SK-MEL-5 (cell line): Measurements from ENCODE around the gene MXRA5. TPM values are rescaled to one million over a fixed set of nuclear protein-coding genes. Genes with fewer than 3 reads are reported as not detected.
"Not testable (repeated sequence)": the region's sequence is repeated elsewhere in the genome, so short reads cannot be mapped to it uniquely, and the experiment has no call there.

Experiments used
- DNase-seq: peaks from one replicate; pipeline ENCODE4 v3.0.0-alpha.2; 2016; ENCODE audit warnings: low read depth, low spot score
- in situ Hi-C: cut with HindIII; loops from 2 replicates; pipeline ENCODE4 v1.10.0; 2016; ENCODE audit warnings: low sequenced_read_pairs, high pct_unique_total_duplicates, low pct_unique_long_range_greater_than_20kb
- polyA plus RNA-seq, 2 experiments: library from polyadenylated mRNA; depleted of rRNA; stranded (reverse); fragments of >200 nt; gene quantifications; 2 replicates each; pipeline ENCODE4 v1.2.3, GENCODE V29; 2015
- total RNA-seq: library from RNA; depleted of rRNA; stranded (reverse); fragments of >200 nt; shearing (Covaris generic); gene quantifications from 2 replicates; pipeline ENCODE4 v1.2.3, GENCODE V29; 2014; rRNA removed

MXRA5 gene, protein sequence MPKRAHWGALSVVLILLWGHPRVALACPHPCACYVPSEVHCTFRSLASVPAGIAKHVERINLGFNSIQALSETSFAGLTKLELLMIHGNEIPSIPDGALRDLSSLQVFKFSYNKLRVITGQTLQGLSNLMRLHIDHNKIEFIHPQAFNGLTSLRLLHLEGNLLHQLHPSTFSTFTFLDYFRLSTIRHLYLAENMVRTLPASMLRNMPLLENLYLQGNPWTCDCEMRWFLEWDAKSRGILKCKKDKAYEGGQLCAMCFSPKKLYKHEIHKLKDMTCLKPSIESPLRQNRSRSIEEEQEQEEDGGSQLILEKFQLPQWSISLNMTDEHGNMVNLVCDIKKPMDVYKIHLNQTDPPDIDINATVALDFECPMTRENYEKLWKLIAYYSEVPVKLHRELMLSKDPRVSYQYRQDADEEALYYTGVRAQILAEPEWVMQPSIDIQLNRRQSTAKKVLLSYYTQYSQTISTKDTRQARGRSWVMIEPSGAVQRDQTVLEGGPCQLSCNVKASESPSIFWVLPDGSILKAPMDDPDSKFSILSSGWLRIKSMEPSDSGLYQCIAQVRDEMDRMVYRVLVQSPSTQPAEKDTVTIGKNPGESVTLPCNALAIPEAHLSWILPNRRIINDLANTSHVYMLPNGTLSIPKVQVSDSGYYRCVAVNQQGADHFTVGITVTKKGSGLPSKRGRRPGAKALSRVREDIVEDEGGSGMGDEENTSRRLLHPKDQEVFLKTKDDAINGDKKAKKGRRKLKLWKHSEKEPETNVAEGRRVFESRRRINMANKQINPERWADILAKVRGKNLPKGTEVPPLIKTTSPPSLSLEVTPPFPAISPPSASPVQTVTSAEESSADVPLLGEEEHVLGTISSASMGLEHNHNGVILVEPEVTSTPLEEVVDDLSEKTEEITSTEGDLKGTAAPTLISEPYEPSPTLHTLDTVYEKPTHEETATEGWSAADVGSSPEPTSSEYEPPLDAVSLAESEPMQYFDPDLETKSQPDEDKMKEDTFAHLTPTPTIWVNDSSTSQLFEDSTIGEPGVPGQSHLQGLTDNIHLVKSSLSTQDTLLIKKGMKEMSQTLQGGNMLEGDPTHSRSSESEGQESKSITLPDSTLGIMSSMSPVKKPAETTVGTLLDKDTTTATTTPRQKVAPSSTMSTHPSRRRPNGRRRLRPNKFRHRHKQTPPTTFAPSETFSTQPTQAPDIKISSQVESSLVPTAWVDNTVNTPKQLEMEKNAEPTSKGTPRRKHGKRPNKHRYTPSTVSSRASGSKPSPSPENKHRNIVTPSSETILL (N-terminal part only)
- 0.03 TPM in 1 of 2 replicates, not detected in the other for total RNA-seq
- not detected in 2 replicates for polyA plus RNA-seq (2015; cell fraction: cytosol; rRNA removed)
- polyA plus RNA-seq (2015; cell fraction: nucleus; rRNA removed): not detected in 2 replicates

- DNase-seq: no peak
- in situ Hi-C loops: no loop called here
Measured at GRCh38 chrX:3346501-3347259, at the start of gene MXRA5. TSS of gene MXRA5 (minus strand) at chrX:3346652. CDS start at chrX:3343833, 2,819 bp downstream.

- in situ Hi-C loops: no loop called here
- DNase-seq: no peak
Measured at GRCh38 chrX:3393581-3394111, 47.2 kb upstream of the MXRA5 start.

DNA sequence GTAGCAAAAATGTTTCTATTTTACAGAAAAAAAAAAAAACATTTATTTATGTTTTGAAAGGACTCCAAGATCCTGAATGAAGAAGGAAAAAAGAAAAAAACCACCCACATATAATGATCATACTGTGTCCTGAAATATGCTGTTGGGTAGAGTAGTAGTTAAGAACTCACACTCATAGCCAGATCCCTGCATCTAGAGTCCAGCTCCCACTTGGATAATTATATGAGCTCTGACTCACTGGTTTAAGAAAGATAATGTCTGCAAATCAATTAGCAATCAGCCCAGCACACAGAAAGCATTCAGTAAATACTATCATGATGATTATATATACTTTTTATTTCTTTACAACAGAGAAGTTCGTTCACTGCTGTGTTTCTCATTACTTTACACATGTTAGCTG, 46.7 kb upstream of the MXRA5 start:
- DNase-seq: no peak
- in situ Hi-C loops: no loop called here

- DNase-seq: no peak
- in situ Hi-C loops: no loop called here
Measured at GRCh38 chrX:3388457-3388856, 42.0 kb upstream of the MXRA5 start.

- in situ Hi-C loops: no loop called here
- no peak for DNase-seq
Measured at GRCh38 chrX:3384327-3384726, 37.9 kb upstream of the MXRA5 start.

- no peak for DNase-seq
- in situ Hi-C loops: no loop called here
Measured at GRCh38 chrX:3380603-3381002, 34.2 kb upstream of the MXRA5 start.

DNA sequence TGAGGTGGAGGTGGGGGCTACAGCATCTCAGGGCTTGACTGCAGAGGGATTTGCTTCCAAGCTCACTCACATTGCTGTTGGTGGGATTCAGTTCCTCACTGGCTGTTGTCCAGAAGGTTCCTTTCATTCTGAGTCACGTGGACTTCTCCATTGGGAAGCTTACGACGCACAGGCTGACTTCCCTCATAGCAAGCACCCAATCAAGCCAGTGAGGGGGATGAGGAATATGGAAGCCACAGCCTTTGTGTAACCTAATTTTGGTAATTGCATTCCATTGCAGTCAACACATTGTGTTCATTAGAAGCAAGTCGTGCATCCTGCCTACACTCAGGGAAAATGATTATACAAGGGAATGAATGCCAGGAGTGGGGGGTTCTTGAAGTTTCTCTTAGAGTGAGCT, 32.7 kb upstream of the MXRA5 start:
- no peak for DNase-seq
- in situ Hi-C loops: no loop called here

DNA sequence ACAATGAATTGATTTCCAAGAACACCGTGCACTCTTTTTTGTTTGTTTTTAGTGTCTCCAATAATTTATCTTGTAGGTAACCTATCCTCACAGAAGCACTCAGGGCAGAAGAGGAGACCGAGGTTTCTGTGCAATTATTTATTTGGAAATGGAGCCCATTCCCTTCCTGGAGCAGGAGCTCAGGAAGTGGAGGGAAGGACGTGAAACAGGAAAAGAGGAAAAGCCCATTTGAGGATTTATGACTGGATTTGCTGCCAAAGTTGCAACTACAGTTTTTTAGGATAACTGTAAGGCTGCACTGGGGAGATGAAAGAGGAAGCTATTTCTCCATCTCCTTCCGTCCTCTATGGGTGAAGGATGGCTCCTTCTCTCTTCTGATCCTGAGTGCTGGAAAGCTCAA, 31.7 kb upstream of the MXRA5 start:
- DNase-seq: no peak

DNA sequence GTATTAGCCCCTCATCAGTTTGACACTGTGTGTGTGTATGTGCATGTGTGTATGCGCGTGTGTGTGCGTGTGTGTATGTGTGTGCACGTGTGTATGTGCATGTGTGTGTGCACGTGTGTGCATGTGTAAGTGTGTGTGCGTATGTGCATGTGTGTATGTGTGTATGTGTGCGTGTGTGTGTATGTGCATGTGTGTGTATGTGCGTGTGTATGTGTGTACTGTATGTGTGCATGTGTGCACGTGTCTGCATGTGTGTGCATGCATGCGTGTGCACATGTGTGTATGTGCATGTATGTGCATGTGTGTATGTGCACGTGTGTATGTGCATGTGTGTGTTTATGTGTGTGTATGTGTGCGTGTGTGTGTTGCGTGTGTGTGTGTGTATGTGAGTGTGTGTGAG, 31.1 kb upstream of the MXRA5 start:
- DNase-seq: no peak
- in situ Hi-C loops: no loop called here

More for the DNA sequence above, 31.7 kb upstream of the MXRA5 start:
- in situ Hi-C loops: no loop called here

GRCh38 chrX:3375878-3376508, 29.5 kb upstream of the MXRA5 start:
- not testable (repeated sequence) for DNase-seq

GRCh38 chrX:3374108-3374800, 27.8 kb upstream of the MXRA5 start:
- in situ Hi-C loops: no loop called here
- no peak for DNase-seq

More at GRCh38 chrX:3375878-3376508, 29.5 kb upstream of the MXRA5 start:
- in situ Hi-C loops: not testable (repeated sequence)

GRCh38 chrX:3371163-3371562, 24.7 kb upstream of the MXRA5 start:
- DNase-seq: no peak
- in situ Hi-C loops: no loop called here

DNA sequence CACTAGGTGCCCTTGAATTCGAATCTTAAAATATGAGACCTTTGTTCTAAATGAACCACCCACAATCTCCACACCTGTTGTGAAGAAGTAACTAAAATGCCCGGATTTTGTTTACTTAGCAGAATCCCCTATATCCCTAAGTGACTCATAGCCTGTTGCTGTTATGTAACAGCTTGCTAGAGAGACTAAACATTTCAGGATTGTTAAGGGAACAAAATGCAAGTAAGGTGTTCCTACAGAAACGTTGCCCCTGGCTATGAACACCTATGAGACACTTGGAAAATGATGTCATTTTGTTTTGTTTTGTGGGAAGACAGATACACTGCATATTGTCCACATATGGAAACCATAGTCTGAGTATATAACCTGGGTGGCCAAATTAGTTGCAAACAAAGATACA, 24.2 kb upstream of the MXRA5 start:
- DNase-seq: no peak
- in situ Hi-C loops: no loop called here

DNA sequence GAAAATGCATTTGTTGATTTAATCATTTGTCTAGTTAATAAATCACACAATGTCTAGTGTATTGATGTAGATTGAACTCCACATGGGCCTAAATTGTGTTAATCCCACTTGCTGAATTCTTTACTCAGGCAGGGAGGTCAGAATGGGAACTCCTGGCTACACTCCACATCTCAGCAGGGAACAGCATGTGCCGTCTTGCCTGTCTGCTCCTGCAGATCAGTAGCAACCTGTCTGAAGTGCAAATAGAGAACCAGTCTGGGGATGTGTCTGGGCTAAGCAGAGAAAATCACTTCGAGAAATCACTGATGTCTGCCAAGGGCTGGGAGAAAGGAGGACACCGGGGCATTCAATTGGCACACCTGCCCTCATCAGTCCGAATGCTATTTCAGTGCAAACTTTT, 16.5 kb upstream of the MXRA5 start:
- no peak for DNase-seq
- in situ Hi-C loops: no loop called here

DNA sequence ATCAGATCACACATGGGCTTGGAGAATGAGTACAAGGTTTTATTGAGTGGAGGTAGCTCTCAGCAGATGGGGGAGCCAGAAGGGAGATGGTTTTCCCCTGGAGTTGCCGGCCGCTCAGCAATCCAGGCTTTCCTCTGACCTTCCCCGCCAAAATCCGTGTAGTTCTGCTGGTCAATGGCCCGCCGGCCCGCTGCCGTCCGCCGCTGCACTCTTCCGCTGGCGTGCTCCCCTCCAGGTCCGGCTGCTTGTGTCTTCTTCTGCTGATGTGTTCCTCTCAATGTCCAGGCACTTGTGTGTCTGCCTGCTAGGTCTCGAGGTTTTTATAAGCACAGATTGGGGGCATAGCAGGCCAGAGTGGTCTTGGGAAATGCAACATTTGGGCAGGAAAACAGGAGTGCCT, 14.4 kb upstream of the MXRA5 start:
- in situ Hi-C loops: no loop called here
- no peak for DNase-seq

DNA sequence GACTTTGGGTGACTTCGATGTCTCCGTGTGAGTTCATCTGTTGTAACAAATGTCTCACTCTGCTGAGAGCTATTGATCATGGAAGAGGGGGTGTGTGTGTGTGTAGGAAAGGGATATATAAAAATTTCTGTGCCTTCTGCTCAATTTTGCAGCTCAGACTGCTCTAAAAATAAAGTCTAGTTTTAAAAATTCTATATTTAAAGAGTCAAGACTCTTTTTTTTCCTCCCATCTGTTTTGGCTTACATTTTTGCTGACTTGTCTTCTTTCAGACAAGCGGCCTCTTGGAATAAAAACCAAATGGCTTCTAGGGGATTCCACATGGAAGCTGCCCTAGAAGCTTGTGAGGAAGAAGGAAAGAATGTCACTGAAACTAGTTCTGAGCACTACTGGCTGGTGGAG, 6.3 kb upstream of the MXRA5 start:
- DNase-seq, in situ Hi-C loops: not testable (repeated sequence)
